ENCODE results near the gene NPW.
"Not testable (repeated sequence)": the region's sequence is repeated elsewhere in the genome, so short reads cannot be mapped to it uniquely, and the experiment has no call there.

Gene NPW

GRCh38 chr16:2023092-2024031 lies 3.8 kb downstream of the NPW start:
- DNase-seq: peak; percentile 95

GRCh38 chr16:2024032-2024420 lies 4.4 kb downstream of the NPW start:
- DNase-seq: no peak

GRCh38 chr16:2025251-2025650 lies 5.7 kb downstream of the NPW start:
- DNase-seq: no peak

- DNase-seq: no peak
Measured at GRCh38 chr16:2025878-2026460, 6.4 kb downstream of the NPW start.

- DNase-seq: no peak
Measured at GRCh38 chr16:2026461-2027023, 7.0 kb downstream of the NPW start, which contains the start of gene NHERF2. NHERF2 (plus strand) TSS chr16:2026902; CDS start chr16:2027006, 104 bp downstream.

- no peak for DNase-seq
Measured at GRCh38 chr16:2027024-2028010, 7.7 kb downstream of the NPW start.

GRCh38 chr16:2028146-2028545 lies 8.6 kb downstream of the NPW start:
- DNase-seq: no peak

GRCh38 chr16:2028620-2029220 lies 9.1 kb downstream of the NPW start:
- DNase-seq: no peak

GRCh38 chr16:2029350-2029749 lies 9.8 kb downstream of the NPW start:
- DNase-seq: no peak

- DNase-seq: no peak
Measured at GRCh38 chr16:2030036-2030435, 10.5 kb downstream of the NPW start.

GRCh38 chr16:2031081-2031577 lies 11.5 kb downstream of the NPW start:
- DNase-seq: no peak

- DNase-seq: no peak
Measured at GRCh38 chr16:2032285-2033056, 12.9 kb downstream of the NPW start.

- no peak for DNase-seq
Measured at GRCh38 chr16:2033057-2033908, 13.7 kb downstream of the NPW start.

GRCh38 chr16:2033909-2034695 lies 14.5 kb downstream of the NPW start:
- DNase-seq: not testable (repeated sequence)

GRCh38 chr16:2034696-2035430 lies 15.3 kb downstream of the NPW start:
- no peak for DNase-seq

- no peak for DNase-seq
Measured at GRCh38 chr16:2035431-2036199, 16.0 kb downstream of the NPW start.

- DNase-seq: no peak
Measured at GRCh38 chr16:2036200-2036966, 16.8 kb downstream of the NPW start.

Data from activated CD4-positive, alpha-beta T cell treated with anti-CD3 and anti-CD28 coated beads, Interleukin-2, amount 50 U/mL, for 1 hour (primary cell).